HG03139 (cell line): Measurements from ENCODE around the gene HSD11B2.

Source experiments
- ATAC-seq: cut with Tn5 transposase; IDR thresholded peaks from one replicate; pipeline ENCODE4 v1.9.1; 2021; ENCODE audit not compliant: unreplicated experiment

HSD11B2 gene

DNA sequence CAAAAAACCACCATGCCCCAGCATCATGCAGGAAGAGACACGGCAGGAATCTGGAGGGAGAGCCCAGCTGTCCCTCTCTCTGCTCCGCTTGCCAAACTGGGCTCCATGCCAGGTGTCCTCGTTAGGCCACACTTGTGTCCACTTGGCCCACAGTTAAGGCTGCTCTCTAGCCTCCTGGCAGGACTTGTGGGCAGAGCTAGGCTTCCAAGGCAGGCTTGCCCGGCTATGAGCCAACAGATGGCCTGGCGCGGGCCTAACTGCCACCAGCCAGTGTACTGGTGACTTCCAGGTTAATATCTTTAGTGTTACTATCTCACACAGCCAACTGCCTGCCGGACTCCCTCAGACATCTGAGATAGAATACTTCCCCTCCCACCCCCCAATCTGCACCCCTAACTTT, 39.4 kb downstream of the HSD11B2 start:
- no peak for ATAC-seq

- ATAC-seq: no peak
Measured at GRCh38 chr16:67471758-67472384, 41.0 kb downstream of the HSD11B2 start.

DNA sequence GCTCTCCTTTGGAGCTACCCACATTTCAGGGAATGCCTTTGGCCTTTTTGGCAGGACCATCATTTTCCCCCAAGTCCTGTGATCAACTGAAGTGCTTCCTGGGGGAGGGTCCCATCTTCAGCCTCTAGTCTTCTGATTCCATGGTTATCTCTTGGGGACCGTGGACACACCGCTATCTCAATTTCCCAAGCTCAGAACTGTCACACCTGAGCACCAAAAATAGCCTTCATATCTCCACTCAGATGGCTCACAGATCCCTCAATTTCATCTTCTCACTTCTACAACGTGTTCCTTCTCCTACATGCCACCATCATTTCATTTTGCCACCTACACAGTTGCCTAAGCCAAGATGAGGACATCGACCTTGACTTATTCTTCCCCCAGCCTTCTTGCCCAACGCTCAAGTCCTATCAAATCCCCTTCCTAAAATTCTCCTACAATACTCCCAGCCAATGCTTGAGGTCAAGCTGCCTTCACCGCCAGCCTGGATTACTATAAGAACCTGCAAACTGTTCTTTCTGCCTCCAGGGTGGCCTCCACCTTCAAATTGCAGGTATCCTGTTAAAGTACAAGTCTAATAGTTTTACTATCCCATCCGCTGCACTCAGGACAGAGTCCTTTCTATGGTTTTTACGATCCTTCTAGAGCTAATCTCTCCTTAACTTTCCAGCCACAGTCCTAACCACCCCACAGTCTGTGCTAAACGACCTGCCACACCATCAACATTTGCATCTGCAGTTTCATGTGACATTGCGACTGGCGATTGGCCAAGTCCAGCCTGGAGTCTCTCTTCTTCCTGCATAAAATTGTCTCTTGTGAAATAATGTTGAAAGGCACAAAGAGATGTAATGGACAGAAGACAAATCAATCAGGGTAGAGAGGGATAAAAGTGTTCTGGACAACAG, 43.9 kb downstream of the HSD11B2 start:
- no peak for ATAC-seq

DNA sequence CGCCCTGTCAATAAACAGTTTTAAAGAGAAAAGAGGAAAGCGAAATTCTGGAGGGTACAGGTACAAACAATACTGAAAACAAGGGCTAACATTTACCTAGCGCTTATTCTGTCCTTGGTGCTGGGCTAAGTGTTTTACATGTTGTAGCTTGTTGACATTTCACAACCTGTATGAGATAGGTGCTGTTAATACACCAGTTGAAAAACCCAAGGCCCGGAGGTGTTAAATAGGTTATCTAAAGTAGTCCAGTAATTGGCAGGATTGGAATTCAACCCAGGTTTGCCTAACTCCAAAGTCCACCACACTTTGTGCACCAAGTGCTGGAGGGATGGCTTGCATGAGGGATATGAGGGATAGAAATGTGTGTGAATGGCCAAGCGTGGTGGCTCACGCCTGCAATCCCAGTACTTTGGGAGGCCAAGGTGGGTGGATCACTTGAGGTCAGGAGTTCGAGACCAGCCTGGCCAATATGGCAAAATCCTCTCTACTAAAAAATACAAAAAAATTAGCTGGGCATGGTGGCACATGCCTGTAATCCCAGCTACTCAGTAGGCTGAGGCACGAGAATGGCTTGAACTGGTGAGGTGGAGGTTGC, 47.1 kb downstream of the HSD11B2 start:
- ATAC-seq: no peak

DNA sequence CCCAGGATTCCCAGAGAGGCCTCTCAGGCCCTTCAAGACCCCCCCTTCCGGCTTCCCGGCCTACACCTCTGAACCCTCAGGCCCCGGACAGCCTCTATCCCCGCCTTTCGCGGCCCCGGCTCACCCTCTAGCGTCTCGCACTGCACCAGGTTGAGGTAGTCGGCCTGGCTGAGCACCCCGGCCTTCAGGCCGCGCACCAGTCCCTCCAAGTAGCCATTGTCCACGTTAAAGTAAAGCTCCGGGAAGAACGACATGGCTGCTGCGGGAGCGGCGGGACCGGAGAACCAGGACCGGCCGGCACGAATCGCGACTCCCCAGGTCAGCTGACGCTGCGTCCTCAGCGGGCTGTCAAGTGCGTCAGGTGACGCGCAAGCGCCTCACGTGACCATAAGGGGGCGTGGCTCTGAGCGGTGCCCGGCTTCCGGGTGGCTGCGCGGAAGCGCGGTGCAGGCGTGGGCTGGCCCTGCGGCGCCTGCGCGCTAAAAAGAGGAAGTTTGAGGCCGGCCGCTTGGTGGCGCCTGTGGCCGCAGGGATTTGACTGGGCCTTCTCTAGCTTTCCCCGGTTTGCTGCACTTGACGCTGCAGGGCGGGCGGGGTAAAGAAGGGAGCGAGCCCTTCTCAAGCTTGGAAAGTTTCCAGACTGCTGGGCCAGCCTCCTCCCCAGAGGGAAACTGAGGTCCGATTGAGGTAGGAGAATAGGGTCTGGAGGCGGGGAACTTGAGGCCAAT, 50.1 kb downstream of the HSD11B2 start, which contains the start of gene ATP6V0D1:
ATP6V0D1 (minus strand) TSS at position 325 of the 728 bp plus-strand sequence; CDS start at position 254, 71 bp downstream.
- ATAC-seq: peak; percentile 80

DNA sequence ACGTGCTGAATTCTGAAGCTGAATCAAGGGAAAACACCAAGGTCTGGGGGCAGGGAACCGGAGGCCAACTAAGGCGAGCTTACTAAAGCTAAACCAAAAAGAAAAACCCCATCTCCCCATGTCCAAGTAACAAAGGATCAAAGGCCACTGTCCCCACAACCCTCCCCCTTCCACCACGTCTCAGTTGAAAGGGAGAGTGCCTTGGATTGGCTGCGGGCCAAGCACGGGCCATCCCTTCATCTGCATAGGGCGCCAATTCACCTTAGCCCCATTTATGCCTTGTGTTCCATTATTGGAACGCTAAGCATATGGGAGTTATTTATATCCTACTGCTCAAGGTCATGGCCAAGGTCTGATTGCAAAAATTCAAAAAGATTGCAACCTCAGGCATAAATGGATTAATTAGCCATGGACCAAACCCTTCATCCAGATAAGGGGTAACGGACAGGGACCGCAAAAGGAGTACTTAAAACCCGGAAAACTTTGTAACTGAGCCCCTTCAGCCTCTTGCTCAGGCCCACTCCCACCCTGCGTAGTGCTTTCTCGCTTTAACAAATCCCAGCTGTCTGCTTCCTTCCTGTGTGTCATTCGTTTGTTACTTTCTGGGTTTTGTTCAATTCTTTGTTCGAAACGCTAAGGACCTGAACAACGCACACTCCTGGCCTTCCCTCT, 50.8 kb downstream of the HSD11B2 start:
- ATAC-seq: peak; percentile 2

DNA sequence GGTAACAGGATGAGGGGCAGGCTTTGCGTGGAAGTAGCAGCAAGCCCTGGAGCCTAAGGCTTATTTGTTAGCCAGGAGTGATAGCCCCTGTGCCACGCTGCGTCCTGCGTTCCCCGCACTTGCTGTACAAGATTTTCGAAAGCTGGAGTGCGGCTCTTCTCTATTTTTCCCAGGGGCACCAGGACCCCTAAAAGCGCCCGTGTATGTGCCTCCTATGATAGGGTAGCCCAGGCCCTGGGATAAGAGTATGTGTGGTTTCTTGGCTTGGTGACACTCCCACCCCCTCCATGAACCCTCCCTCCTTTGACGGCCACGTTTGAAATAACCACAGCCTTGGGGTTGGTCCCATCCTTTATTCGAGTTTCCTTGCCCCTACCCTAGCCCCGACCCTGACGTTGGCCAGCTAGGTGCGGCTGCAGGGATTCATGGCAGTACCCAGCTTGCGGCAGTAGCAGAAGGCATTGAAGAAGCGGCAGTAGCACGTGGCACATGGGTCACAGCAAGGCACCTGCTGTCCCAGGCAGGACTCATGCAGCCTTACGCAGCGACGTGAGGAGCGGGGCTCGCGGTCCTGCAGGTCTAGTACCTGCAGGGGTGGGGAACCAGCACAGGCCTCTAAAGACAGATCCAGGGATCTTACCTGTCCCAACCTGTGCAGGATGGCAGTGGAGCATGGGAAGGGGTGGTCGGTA, 51.5 kb downstream of the HSD11B2 start:
- ATAC-seq: no peak

GRCh38 chr16:67483150-67483549, 52.2 kb downstream of the HSD11B2 start, which contains the start of gene AGRP:
Gene AGRP, minus strand, starts transcription at chr16:67483547. Its CDS starts 149 bp downstream, at chr16:67483398.
- no peak for ATAC-seq

DNA sequence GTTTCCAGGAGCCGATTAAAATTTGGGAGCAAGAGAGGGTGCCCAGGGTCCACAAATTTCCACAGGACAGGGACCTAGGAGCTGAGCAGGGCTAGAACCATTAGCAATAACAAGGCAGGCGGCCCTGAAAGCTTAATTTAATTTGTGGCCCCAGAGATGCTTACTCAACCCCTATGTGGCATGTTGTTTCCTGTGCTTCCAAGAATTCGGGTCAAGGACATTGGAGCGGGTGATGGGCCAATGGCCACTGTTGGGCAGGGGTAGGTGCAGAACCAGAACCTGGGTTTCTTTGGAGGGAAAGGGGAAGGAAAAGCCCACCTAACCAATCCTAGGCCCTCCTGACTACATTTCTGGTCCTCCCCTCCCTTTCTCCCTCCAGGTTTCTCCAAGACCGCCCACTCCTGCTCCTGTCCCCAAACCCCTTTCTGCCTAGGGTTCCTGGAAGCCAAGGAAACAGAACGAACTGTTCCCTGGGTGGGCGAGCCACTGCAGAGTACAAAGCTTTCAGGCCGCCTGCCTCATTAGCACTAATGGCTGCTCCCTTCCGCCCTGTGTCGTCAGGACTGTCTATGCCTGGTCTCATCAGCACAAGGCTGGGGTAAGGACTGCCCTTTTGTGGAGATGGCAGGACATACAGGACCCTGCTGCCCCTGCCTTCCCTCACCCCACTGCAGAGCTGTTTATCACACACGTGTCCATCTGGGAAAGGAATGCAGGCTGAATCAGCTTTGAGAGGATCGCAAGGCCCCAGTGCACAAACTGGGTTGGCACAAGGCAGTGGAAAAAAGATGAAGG, 53.0 kb downstream of the HSD11B2 start:
- ATAC-seq: no peak

GRCh38 chr16:67486805-67487204, 55.9 kb downstream of the HSD11B2 start:
- no peak for ATAC-seq
